Anterior cingulate cortex (tissue), 58 donors: ENCODE data around the gene MT1X.
A peak's percentile ranks its signal among the peaks of the same experiment; 100 is the strongest.
"Not testable (repeated sequence)": the region's sequence is repeated elsewhere in the genome, so short reads cannot be mapped to it uniquely, and the experiment has no call there.

Experiments used
- DNase-seq, 58 donors: peaks; one replicate each; lab custom pipeline; 2025; lab: John Stamatoyannopoulos, UW

Gene MT1X

DNA sequence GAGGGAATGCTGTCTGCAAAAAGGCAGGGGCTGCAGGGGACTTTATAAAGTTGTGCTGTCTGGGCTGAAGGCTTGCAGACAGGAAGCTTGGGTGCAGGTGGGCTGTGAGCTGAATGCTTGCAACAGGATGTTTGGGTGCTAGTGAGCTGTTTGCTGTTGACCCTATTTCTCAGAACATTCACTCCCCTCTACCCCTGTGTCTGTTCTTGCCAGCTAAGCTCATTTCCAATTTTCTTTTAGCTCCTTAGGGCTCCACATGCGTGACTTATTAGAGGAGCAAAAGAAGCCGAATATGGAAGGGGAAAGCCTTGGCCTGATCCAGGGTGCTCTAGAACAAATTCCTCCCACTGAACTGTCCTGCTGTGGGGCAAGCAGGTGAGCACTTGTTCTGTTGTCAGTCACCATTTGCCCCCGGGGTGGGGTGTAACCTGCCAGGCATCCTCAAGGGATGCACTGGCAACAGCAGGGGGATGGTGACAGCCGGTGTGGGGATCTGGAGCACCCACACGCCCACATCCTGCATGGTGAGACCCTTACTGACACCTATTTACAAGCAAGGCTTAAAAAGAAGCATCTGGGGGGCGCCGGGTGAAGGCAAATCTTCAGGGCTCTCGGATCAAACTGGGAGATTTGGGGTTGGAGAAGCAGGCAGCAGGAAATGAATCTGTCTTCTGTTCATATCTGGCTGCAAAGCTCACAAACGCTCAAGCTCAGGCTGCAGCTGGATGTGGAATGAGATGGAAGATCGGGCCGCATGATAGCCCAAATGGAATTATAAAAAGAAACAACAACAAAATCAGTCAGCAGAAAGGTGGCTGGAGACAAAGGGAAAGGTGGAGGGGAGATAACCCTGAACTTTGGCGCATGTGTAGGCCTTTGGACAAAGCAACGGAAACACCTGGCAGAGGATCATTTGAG, 26.5 kb downstream of the MT1X start:
- DNase-seq = no peak

DNA sequence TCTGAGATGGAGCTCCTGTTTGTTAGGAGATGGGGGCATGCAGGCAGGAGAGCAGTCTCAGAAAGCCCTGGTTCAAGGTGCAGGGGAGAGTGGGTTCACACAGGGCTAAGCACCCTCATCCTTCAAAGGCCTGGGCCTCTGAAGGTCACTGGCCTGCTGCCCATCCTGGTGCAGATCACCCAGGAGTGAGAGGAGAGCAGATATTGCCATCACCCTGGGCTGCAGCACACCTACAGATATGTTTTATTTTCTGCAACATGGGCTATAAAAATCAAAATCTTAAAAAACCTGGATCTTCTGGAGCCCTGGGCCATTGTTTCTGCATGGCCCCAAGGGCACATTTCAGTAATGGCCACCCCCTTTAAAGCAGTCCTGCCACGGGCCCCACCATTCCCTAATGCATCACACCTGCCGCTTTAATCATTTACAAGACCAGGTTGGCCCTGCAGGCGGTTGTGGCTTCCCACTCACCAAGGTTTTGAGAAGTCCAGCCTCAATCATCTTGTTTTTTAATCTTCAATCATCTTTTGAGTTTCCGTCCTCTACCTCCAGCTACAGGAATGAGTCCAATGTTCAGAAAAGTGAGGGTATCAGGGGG, 27.3 kb downstream of the MT1X start:
- DNase-seq = no peak

DNA sequence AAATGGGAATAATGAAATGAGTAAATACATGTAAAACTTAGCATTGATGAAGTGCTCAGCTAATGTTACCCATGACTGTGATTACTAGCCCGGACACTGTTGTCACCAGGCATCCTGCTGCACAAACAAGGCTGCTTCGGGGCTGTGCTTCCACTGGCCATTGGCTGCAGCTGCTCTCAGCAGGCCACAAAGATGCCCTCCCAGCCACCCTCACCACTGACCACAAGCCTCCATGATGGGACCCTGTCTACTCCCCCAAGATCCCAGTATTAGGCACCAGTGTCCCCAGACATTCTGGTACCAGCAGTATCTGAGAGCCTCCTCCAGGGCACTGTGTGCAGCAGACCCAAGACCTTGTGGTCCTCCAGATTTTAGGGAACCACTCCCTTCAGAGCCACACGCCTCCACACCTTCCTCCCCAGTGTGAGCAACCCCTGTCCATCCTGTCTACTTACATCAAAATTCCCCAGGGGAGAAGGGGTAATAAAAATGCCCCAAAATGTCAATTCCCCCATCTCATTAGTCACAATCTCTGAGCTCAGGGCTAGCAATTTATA, 28.0 kb downstream of the MT1X start:
- DNase-seq = no peak

DNA sequence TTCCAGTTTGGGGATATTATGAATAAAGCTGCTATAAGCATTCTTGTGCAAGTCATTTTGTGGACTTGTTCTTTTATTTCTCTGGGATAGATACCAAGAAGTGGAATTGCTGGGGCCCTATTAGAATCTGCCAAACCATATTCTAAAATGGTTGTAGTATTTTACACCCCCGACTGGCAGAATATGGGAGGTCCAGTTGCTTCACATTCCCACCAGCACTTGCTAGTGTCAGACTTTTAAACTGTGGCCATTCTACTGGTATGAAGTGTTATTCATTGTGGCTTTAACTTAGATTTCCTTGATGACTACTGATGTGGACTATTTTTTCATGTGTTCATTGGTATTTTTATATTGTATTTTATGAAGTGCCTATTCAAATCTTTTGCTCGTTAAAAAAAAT, 29.6 kb downstream of the MT1X start:
- no peak for DNase-seq

DNA sequence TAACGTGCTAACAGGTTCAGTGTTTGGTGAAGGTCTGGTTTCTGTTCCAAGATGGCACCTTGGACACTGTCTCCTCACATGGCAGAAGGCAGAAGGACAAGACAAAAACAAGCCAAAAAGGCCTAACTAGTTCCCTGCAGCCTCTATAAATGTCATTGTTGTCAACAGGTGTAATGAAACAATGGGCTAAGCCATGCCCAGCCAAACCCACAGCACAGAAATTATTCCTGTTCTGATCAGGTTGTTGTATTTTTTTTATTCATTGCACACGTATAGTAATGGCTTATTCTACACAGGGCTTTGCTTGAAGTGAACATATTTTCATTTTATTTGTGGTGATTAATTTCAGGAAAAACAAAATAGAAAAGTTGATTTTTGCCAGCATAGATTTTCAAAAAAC, 31.5 kb downstream of the MT1X start:
- no peak for DNase-seq

- DNase-seq = no peak
Measured at GRCh38 chr16:56715126-56715525, 32.9 kb downstream of the MT1X start.

GRCh38 chr16:56716761-56717160, 34.5 kb downstream of the MT1X start:
- DNase-seq = no peak

GRCh38 chr16:56717532-56717931, 35.3 kb downstream of the MT1X start:
- DNase-seq = not testable (repeated sequence)

DNA sequence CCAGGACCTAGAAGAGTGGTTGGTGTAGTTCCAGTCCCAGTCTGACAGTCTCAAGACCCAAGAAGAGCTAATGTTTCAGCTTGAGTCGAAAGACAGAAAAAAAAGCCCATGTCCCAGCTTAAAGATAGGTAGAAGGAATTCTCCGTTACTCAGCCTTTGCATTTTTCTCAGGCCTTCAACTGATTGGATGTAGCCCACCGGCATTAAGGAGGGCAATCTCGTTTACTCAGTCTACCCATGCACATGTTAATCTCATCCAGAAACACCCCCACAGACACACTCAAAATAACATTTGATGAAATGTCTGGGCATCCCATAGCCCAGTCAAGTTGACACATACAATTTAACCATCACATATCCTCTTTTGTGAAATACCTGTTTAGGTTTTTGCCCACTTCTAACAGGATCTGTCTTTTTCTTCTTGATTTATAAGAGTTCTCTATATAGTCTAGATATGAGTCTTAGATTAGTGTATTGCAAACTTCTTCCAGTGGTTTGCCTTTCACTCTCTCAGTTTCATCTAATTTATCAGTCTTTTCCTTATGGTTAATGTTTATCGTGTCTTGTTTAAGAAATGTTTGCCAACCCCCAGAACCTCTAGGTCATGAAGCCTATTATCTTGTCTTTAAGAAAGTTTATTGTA, 40.1 kb downstream of the MT1X start:
- no peak for DNase-seq

- no peak for DNase-seq
Measured at GRCh38 chr16:56724191-56724590, 41.9 kb downstream of the MT1X start.

DNA sequence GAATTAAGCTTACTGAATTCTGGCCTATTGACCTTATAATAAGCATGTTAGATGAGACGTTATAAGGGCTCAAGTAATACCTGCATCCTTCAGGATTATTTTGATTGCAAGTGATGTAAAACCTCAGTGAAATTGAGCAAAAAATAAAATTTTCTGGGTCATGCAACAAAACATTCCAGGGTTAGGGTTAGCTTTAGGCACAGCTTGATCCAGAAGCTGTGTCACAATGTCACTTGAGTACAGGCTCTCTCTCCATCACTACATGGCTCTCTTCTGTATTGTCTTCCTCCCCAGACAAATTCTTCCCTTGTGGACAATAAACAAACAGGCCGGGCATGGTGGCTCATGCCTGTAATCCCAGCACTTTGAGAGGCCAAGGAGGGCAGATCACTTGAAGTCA, 44.0 kb downstream of the MT1X start:
- DNase-seq = no peak

- no peak for DNase-seq
Measured at GRCh38 chr16:56726926-56727325, 44.7 kb downstream of the MT1X start.

DNA sequence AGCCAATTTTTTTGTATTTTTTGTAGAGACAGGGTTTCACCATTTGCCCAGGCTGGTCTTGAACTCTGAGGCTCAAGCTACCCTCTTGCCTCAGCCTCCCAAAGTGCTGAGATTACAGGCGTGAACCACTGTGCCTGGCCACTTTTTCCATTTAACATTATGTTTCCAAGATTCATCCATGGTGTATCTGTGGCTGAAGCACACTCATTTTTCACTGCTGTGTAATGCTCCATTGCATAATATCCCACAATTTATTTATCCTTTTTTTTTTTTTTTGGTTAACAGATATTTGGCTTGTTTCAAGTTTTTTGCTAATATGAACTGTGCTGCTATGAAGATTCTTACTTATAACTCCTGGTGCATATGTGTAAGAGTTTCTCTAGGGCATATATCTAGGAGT, 45.8 kb downstream of the MT1X start:
- DNase-seq = no peak

DNA sequence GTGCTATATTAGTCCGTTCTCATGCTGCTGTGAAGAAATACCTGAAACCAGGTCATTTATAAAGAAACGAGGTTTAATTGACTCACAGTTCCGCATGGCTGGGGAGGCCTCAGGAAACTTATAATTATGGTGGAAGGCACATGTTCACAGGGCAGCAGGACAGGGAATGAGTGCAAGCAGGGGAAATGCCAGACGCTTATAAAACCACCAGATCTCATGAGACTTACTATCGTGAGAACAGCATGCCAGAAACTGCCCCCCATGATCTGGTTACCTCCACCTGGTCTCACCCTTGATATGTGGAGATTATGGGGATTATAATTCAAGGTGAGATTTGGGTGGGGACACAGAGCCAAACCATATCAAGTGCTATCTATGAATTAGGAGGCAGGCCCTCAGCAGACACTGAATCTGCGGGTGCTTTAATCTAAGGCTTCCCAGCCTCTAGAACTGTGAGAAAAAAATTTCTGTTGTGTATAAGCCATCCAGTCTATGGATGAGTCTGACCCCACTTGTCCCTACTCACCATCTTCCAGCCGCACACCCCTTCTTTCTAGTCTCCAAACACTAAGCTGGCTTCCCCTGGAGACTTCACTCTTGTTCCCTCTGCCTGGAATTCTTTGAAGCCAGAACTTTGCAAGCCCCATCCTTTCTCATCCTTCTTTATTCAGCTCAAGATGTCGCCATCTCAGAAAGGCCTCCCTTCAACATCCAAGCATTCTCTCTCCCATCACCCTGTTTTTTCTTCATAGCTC, 46.9 kb downstream of the MT1X start:
- peak in 1 of 58 donors; percentile 64 for DNase-seq

GRCh38 chr16:56729735-56730662, 47.7 kb downstream of the MT1X start, which contains the start of gene NUP93:
NUP93 (plus strand) TSS chr16:56730129; CDS start chr16:56748248, 18,119 bp downstream.
- peak; percentile 49 to 95 (median 87) for DNase-seq

DNA sequence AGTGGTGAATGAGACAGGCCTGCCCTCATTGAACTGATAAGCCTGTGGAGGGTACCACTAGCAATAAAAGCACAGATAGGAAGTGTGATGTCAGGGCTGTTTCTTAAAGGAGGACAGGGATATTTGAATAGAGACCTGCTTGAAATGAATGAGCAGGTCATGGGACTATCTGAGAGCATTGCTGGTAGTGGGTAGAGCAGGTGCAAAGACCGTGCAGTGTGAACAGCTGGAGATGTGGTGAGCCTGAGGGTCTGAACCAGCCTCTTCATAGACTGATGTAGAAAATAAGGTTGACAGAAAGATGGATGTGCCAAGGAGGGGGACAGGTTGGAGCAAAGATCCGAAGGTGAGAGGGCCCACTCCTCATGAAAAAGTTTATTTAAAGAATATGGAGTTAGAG, 50.1 kb downstream of the MT1X start:
- DNase-seq = no peak

- DNase-seq = no peak
Measured at GRCh38 chr16:56732832-56733231, 50.6 kb downstream of the MT1X start.
